Neuronal stem cell (in vitro differentiated cells): ENCODE data around the gene SCN5A.

Experiments used
- DNase-seq: peaks from one replicate; pipeline ENCODE4 v3.0.0-alpha.2; 2013; ENCODE audit warnings: low spot score
- H2AFZ ChIP-seq: one replicate; pipeline ENCODE4 v1.6.1; 2013; ENCODE audit warnings: mild to moderate bottlenecking, low read length, inconsistent platforms
- H2AK5ac ChIP-seq: 2 replicates; pipeline ENCODE4 v1.6.1; 2013; ENCODE audit warnings: low read depth, mild to moderate bottlenecking, inconsistent platforms, low read length, moderate library complexity, mixed read lengths
- H2BK120ac ChIP-seq: 2 replicates; pipeline ENCODE4 v1.6.1; 2013; ENCODE audit warnings: low read depth, mild to moderate bottlenecking, inconsistent platforms, low read length, moderate library complexity, mixed read lengths
- H2BK12ac ChIP-seq: one replicate; pipeline ENCODE4 v1.6.1; 2013; ENCODE audit warnings: low read length, inconsistent platforms
- H2BK15ac ChIP-seq: 2 replicates; pipeline ENCODE4 v1.6.1; 2013; ENCODE audit warnings: mild to moderate bottlenecking, low read length, inconsistent platforms, mixed read lengths
- H2BK5ac ChIP-seq: one replicate; pipeline ENCODE4 v1.6.1; 2013; ENCODE audit warnings: inconsistent platforms, mild to moderate bottlenecking, low read length, moderate library complexity
- H3K14ac ChIP-seq: one replicate; pipeline ENCODE4 v1.6.1; 2013; ENCODE audit warnings: low read length, inconsistent platforms
- H3K18ac ChIP-seq: 2 replicates; pipeline ENCODE4 v1.6.1; 2013; ENCODE audit warnings: low read length, inconsistent platforms
- H3K23ac ChIP-seq: 2 replicates; pipeline ENCODE4 v1.6.1; 2013; ENCODE audit warnings: low read depth, mild to moderate bottlenecking, mixed read lengths, low read length, inconsistent platforms; ENCODE audit not compliant: poor library complexity
- H3K27ac ChIP-seq: replicated peaks from 3 replicates; pipeline ENCODE4 v1.5.1; 2013; ENCODE audit warnings: low read length, inconsistent platforms
- H3K27me3 ChIP-seq, 3 experiments: 2 replicates each; pipeline ENCODE4 v1.6.1; 2013; ENCODE audit warnings: low read length in 3 of 3, mild to moderate bottlenecking in 2 of 3, inconsistent platforms in 1 of 3, low read depth in 1 of 3, mixed read lengths in 1 of 3, moderate library complexity in 1 of 3; ENCODE audit not compliant: control insufficient read depth in 3 of 3, insufficient read depth in 3 of 3
- H3K36me3 ChIP-seq, 2 donors: replicated peaks in 1 of 2; 2 replicates each; pipeline ENCODE4 v1.6.1; 2013; ENCODE audit warnings: low read length in 2 of 2; ENCODE audit not compliant: control insufficient read depth in 2 of 2, insufficient read depth in 2 of 2
- H3K4ac ChIP-seq: 2 replicates; pipeline ENCODE4 v1.6.1; 2013; ENCODE audit warnings: inconsistent platforms, mild to moderate bottlenecking, low read length, moderate library complexity
- H3K4me1 ChIP-seq, 2 donors: 1 replicate in 1 of 2; 2 replicates in 1 of 2; pipeline ENCODE4 v1.6.1; 2013; ENCODE audit warnings: low read length in 2 of 2, low read depth in 1 of 2; ENCODE audit not compliant: control insufficient read depth in 2 of 2, insufficient read depth in 1 of 2
- H3K4me2 ChIP-seq: one replicate; pipeline ENCODE4 v1.6.1; 2013; ENCODE audit warnings: mild to moderate bottlenecking, low read length, inconsistent platforms; ENCODE audit not compliant: insufficient read depth, poor library complexity, severe bottlenecking
- H3K4me3 ChIP-seq, 2 donors: 2 replicates each; pipeline ENCODE4 v1.5.1; 2013; ENCODE audit warnings: low read length in 2 of 2, mild to moderate bottlenecking in 2 of 2, inconsistent platforms in 1 of 2, moderate library complexity in 1 of 2
- H3K79me1 ChIP-seq: one replicate; pipeline ENCODE4 v1.6.1; 2013; ENCODE audit warnings: low read depth, mild to moderate bottlenecking, inconsistent platforms, low read length, moderate library complexity
- H3K9ac ChIP-seq: one replicate; pipeline ENCODE4 v1.6.1; 2013; ENCODE audit warnings: mild to moderate bottlenecking, low read depth, low read length, inconsistent platforms; ENCODE audit not compliant: poor library complexity
- H3K9me3 ChIP-seq, 2 donors: replicated peaks in 1 of 2; 2 replicates each; pipeline versions ENCODE3 to v1.6.1; 2013; ENCODE audit warnings: low read length in 2 of 2, mild to moderate bottlenecking in 2 of 2, inconsistent platforms in 1 of 2, low read depth in 1 of 2, mixed read lengths in 1 of 2, moderate library complexity in 1 of 2; ENCODE audit not compliant: control insufficient read depth in 2 of 2, insufficient read depth in 1 of 2
- H4K8ac ChIP-seq: one replicate; pipeline ENCODE4 v1.6.1; 2013; ENCODE audit warnings: low read depth, mild to moderate bottlenecking, inconsistent platforms, low read length, moderate library complexity
- H4K91ac ChIP-seq: one replicate; pipeline ENCODE4 v1.6.1; 2013; ENCODE audit warnings: low read length, low read depth, mild to moderate bottlenecking, inconsistent platforms; ENCODE audit not compliant: poor library complexity
- WGBS, 2 donors: extraction: QIAGEN DNeasy Blood & Tissue Kit; methylation state at CpG; one replicate each; pipeline ENCODE4 v1.1.7; 2013; ENCODE audit warnings: missing lambda C conversion rate in 2 of 2, mixed read lengths in 1 of 2; ENCODE audit not compliant: insufficient read length in 2 of 2, insufficient replicate concordance in 1 of 2; ENCODE audit errors: extremely low coverage in 2 of 2; 5-methylcytosine and 5-hydroxymethylcytosine counted together

The SCN5A gene

DNA sequence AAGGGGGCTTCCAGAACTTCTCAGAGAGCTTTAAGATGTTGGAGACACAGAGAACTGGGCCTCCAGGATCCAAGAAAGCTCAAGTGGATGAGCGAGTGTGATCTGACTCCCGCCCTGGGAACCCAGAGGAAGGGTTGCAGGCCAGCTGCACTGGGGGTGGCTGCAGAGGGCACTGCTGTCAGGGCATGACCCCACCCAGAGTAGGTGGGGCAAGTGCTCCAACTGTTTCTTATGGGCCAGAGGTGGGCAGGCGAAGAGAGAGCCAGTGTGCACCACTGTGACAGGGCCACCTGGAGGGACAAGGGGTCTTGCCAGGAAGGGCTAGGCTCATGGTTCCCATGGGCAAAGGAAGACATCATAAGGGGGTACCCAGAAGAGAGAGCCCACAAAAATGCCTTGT, 104.6 kb downstream of the SCN5A start:
- H4K8ac ChIP-seq = no peak overlapping the region
- no peak overlapping the region for H3K4ac ChIP-seq
- H3K4me1 ChIP-seq = peaks cover 0 to 5% of the 10 kb centered on the region in 2 donors
- H3K9me3 ChIP-seq = no peaks in the 10 kb centered on the region
- H3K36me3 ChIP-seq = no peaks in the 10 kb centered on the region
- no peak for DNase-seq
- H2BK15ac ChIP-seq = no peak overlapping the region
- H3K4me2 ChIP-seq = peak overlapping the region; percentile 14
- H3K23ac ChIP-seq = no peak overlapping the region
- WGBS, 2 donors = no CpG with 5 or more reads among the region's 3 CpGs
- H3K14ac ChIP-seq = no peak overlapping the region
- H2BK12ac ChIP-seq = no peak overlapping the region
- no peak overlapping the region for H3K4me3 ChIP-seq
- H3K79me1 ChIP-seq = no peaks in the 10 kb centered on the region
- no peak overlapping the region for H3K18ac ChIP-seq
- H2AK5ac ChIP-seq = no peak overlapping the region
- no peak overlapping the region for H2AFZ ChIP-seq
- H2BK5ac ChIP-seq = no peak overlapping the region
- no peak overlapping the region for H3K9ac ChIP-seq
- peaks cover 0 to 3% (median 0%) of the 10 kb centered on the region in 3 experiments for H3K27me3 ChIP-seq
- H2BK120ac ChIP-seq = no peak overlapping the region
- H3K27ac ChIP-seq = no peak overlapping the region
- no peak overlapping the region for H4K91ac ChIP-seq

DNA sequence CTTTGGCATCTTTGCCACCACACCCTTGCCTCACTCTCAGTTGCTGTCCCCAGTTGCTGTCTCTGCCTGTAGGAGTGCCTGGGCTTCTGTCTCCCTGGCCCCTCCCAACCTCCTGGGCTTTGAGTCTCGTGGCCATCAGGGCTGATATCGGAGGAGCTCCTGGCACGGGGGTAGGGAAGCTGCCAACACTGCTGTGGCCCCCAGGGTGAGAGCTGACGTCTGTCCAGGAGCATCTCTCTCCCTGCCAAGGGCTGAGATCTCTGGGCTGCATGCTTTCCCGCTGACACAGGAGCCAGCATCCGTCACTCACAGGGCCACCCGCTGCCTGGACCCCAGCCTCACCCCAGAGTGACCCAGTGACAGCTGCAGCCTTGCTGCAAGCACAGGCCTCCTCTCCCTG, 105.9 kb downstream of the SCN5A start:
- peak overlapping the region; percentile 92 for H4K8ac ChIP-seq
- H2BK15ac ChIP-seq = no peak overlapping the region
- no peaks in the 10 kb centered on the region for H3K36me3 ChIP-seq
- H3K18ac ChIP-seq = peak overlapping the region; percentile 81
- H2AFZ ChIP-seq = no peak overlapping the region
- peaks cover 0 to 3% (median 0%) of the 10 kb centered on the region in 3 experiments for H3K27me3 ChIP-seq
- H2BK5ac ChIP-seq = no peak overlapping the region
- no peak overlapping the region for H3K27ac ChIP-seq
- no peak overlapping the region for H3K4me3 ChIP-seq
- WGBS, 2 donors = no CpG with 5 or more reads among the region's 7 CpGs
- DNase-seq = no peak
- H2BK12ac ChIP-seq = no peak overlapping the region
- peaks cover 0 to 5% of the 10 kb centered on the region in 2 donors for H3K4me1 ChIP-seq
- H3K23ac ChIP-seq = peak overlapping the region; percentile 34
- no peak overlapping the region for H2BK120ac ChIP-seq
- no peak overlapping the region for H3K4ac ChIP-seq
- H3K9me3 ChIP-seq = no peaks in the 10 kb centered on the region
- H3K79me1 ChIP-seq = no peaks in the 10 kb centered on the region
- no peak overlapping the region for H3K9ac ChIP-seq
- H4K91ac ChIP-seq = no peak overlapping the region
- peak overlapping the region; percentile 89 for H3K14ac ChIP-seq
- peak overlapping the region; percentile 68 for H2AK5ac ChIP-seq
- H3K4me2 ChIP-seq = no peak overlapping the region

DNA sequence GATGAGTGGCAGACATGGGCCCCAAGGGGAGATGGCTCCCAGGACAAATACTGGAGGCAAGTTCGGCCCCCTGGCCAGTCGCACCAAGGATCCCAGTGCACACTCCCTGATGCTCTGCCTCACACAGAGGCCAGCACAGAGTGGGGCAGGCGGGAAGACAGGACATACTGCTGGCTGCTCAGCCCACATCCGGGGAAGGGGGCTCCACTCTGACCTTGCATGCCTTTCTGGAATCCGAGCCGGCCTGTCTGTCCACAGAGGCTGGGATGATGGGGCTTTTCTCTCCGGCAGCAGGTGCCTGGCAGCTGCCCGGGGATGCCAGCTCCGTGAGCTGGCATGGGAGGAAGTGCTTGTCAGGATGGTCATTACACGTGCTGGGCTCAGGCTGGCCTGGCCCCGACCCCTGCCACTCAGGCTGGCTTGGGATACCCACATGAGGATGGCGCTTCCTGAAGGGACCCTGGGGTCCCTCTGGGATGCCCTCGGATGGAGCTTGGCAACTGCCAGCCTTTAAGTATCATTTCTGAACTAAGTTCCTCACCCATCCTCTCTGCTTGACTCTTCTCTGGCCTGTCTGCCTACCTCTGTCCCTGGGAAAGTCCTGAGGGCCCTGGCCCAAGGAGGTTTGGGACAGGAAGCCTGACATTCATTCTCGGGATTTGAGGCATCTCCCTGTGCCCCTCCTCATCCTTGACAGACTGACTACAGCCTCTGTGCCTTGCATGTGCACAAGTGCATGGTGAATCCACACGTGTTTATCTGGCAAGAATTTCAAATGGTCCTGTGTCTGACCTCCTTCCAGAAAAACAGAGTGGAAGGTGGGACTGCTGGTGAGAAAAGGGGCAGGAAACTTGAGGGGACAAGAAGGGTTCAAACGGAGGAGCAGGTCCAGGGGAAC, 106.8 kb downstream of the SCN5A start:
- DNase-seq = no peak
- peak overlapping the region; percentile 82 for H3K14ac ChIP-seq
- no peak overlapping the region for H3K27ac ChIP-seq
- H2BK120ac ChIP-seq = no peak overlapping the region
- H3K18ac ChIP-seq = peak overlapping the region; percentile 80
- no peaks in the 10 kb centered on the region for H3K79me1 ChIP-seq
- H3K9ac ChIP-seq = no peak overlapping the region
- H4K8ac ChIP-seq = peak overlapping the region; percentile 92
- no peaks in the 10 kb centered on the region for H3K9me3 ChIP-seq
- no peak overlapping the region for H3K4me2 ChIP-seq
- peaks cover 0 to 5% of the 10 kb centered on the region in 2 donors for H3K4me1 ChIP-seq
- H3K4me3 ChIP-seq = no peak overlapping the region
- peak overlapping the region; percentile 39 for H2BK5ac ChIP-seq
- peaks cover 0 to 3% (median 0%) of the 10 kb centered on the region in 3 experiments for H3K27me3 ChIP-seq
- H2AK5ac ChIP-seq = no peak overlapping the region
- no peak overlapping the region for H2BK12ac ChIP-seq
- no CpG with 5 or more reads among the region's 16 CpGs for WGBS, 2 donors
- no peak overlapping the region for H2AFZ ChIP-seq
- peak overlapping the region; percentile 84 for H3K4ac ChIP-seq
- no peaks in the 10 kb centered on the region for H3K36me3 ChIP-seq
- H2BK15ac ChIP-seq = no peak overlapping the region
- H4K91ac ChIP-seq = no peak overlapping the region
- H3K23ac ChIP-seq = peak overlapping the region; percentile 91

DNA sequence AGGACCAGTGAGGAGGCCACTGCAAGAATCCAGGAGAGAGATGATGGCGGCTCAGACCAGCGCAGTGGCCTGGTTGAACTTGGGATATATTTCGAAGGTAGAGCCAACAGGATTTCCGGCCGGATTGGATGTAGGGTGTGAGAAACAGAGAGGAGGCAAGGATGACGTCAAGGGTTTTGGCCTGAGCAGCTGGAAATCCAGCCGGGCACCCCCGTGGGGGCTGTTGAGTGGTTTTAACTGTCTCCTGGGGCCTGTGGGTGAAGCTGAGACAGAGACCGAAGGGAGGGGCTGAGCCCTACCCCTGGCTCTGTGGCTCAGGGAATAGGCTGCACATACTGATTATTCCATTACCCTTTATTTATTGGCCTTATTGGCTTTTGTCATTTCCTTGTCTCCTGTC, 107.7 kb downstream of the SCN5A start:
- Histone ChIP-seq H3K27ac (no peak overlapping the region), H3K9ac (no peak overlapping the region)
- no peak for DNase-seq

More for the DNA sequence above, 107.7 kb downstream of the SCN5A start:
- H3K4me2 ChIP-seq = no peak overlapping the region
- peak overlapping the region; percentile 47 for H2BK120ac ChIP-seq
- H3K4me1 ChIP-seq = peaks cover 0 to 5% of the 10 kb centered on the region in 2 donors
- H3K9me3 ChIP-seq = peaks cover 0 to under 1% of the 10 kb centered on the region in 2 donors
- H4K8ac ChIP-seq = no peak overlapping the region
- H3K4me3 ChIP-seq = no peak overlapping the region
- H3K79me1 ChIP-seq = no peaks in the 10 kb centered on the region
- H3K14ac ChIP-seq = no peak overlapping the region
- H3K23ac ChIP-seq = no peak overlapping the region
- H3K36me3 ChIP-seq = peaks cover 0 to under 1% of the 10 kb centered on the region in 2 donors
- H2BK15ac ChIP-seq = no peak overlapping the region
- no peak overlapping the region for H2AFZ ChIP-seq
- no peak overlapping the region for H3K4ac ChIP-seq
- H2AK5ac ChIP-seq = no peak overlapping the region
- peak overlapping the region; percentile 39 for H2BK5ac ChIP-seq
- peaks cover 0 to 3% (median 0%) of the 10 kb centered on the region in 3 experiments for H3K27me3 ChIP-seq
- no peak overlapping the region for H4K91ac ChIP-seq
- H3K18ac ChIP-seq = peak overlapping the region; percentile 4
- no CpG with 5 or more reads among the region's 9 CpGs for WGBS, 2 donors
- H2BK12ac ChIP-seq = no peak overlapping the region
